CD4-positive, alpha-beta T cell treated with Interleukin-12 subunit alpha and Interleukin-12 subunit beta, for 1 hour (primary cell): Measurements from ENCODE around the gene SMTN.
"Not testable (repeated sequence)": the region's sequence is repeated elsewhere in the genome, so short reads cannot be mapped to it uniquely, and the experiment has no call there.

Experiments used
- DNase-seq: peaks from one replicate; pipeline ENCODE4 v3.0.0-alpha.2; 2020

SMTN gene

GRCh38 chr22:31106001-31106571 is 25.0 kb downstream of the SMTN start:
- DNase-seq, result no peak

- no peak for DNase-seq
These were observed 25.6 kb downstream of the SMTN start for GRCh38 chr22:31106731-31107177.

- DNase-seq, result peak; percentile 91
These were observed 26.2 kb downstream of the SMTN start, which contains the start of gene SELENOM for GRCh38 chr22:31107178-31107893. TSS of gene SELENOM (minus strand) at chr22:31107568. CDS start at chr22:31107505, 63 bp downstream.

DNA sequence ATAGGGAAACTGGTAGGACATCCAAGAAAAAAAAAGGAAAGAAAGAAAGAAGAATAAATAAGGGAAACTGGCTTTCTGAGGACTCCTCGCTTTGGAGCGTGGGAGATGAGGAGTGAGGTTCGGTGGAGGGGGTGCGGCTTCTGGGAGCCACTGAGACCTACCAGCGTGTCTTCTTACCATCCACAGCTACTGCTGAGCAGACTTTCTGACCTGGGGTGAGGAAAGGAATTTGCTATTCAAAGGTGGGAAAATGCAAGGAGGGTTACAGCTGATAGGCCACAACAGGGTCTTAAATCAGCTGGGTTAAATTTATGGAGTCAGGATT is 26.7 kb downstream of the SMTN start:
- DNase-seq, result no peak

GRCh38 chr22:31112547-31113091 is 31.5 kb downstream of the SMTN start:
- DNase-seq, result not testable (repeated sequence)

GRCh38 chr22:31118046-31118820 is 37.1 kb downstream of the SMTN start:
- no peak for DNase-seq

DNA sequence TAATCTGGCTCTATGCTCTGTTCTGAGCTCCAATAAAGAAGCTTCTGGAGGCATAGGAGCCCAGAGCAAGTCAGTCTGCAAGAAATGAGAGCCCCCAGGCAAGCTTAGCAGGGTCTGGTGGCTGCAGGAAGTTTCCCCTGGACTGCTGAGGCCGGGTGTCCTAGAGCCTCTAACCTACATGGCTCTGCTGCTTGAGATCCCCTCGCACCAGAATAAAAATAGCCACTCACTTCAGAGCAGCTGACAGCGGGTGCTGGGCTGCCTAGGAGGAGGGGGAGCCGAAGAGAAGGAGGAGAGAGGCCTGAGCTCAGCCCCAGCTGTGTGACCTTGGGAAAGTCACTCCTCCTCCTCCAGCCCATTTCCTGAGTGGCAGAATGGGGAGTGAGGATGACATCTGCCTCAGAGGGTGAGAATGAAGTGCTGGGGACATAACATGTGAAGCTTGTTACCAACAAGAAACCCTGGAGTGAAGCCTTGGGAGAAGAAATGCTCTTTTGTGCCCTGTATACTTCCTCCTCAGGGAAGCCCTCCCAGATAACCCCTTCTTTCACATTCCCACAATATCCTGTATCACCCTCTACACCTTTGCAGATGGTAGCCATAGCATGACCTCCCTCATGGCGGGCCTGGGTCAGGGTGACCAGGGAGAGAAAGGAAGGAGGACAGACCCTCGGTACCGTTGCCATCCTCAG is 38.1 kb downstream of the SMTN start:
- DNase-seq, result no peak

- no peak for DNase-seq
These were observed 39.1 kb downstream of the SMTN start for GRCh38 chr22:31120230-31120629.

DNA sequence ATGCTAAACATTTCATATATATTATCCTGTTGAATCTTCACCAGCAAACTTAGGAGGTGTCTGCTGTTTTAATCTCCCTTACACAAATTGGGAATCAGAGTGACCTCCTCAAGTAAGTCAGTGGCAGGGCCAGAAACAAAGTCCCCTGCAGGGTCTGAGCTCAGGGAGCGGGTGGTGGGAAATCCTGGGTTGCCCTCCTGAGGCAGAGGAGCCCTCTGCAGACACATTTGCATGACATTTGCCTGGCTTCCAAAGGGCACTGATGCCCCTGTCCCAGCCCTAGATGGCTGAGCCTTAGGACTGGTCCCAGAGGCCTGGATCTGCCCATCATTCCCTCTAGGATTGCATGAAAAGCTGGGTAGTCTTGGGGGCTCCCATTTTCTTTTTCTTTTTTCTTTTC is 39.5 kb downstream of the SMTN start:
- DNase-seq, result no peak

DNA sequence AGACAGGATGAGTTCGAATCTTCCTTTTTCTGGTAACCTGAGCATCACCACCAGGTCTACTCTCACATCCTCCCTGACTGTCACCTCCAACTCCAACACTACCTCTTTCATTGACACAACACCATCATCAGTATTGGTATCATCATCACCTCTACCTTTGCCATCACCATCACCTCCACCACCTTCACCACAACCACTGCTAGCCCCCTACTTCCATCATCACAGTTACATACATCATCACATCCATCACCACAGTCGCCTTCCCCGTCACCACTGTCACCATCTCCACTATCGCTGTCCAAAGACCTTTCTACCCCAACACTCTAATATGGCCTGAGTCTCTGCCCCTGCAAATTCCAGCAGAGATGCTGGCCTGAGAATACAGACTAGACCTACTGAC is 40.3 kb downstream of the SMTN start:
- DNase-seq, result no peak

GRCh38 chr22:31122196-31122531 is 41.0 kb downstream of the SMTN start:
- DNase-seq, result no peak

- DNase-seq, result no peak
These were observed 41.6 kb downstream of the SMTN start, which contains the start of gene INPP5J for GRCh38 chr22:31122532-31123291. TSS of gene INPP5J (plus strand) at chr22:31122966. CDS start at chr22:31123015, 49 bp downstream.

DNA sequence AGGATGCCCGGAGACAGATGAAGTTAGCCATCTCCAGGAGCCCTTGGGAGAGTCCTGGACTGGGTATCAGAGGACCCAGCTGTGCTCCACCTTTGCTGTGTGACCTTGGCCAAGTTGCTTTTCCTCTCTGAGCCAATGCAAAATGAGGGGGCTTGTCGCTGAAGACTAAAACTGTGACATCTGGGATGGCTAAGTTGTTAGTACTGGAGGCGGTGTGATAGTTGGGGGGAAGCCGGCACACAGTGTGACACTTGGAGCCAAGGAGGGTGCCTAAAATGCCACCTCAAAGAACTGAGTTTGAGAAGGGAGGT is 42.1 kb downstream of the SMTN start:
- no peak for DNase-seq

DNA sequence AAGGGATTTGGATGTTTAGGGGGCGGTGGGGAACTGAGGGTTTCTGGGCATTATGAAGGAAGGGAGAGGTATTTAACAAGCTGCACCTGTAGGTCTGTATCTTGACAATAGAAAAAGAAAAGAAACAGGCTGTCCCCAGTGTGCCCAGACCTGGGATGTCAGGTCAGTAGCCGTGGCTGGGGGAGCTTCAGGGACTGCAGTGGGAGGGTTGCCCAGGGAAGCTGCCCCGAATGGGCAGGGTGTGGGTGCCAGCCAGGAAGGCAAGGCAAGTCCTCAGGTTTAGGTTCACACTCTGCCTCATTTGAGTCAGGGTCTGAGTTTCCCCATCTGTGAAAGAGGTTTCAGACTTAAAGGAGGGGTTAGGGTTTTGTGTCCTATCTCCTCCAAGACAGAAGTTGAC is 43.2 kb downstream of the SMTN start:
- no peak for DNase-seq

- DNase-seq, result no peak
These were observed 43.8 kb downstream of the SMTN start for GRCh38 chr22:31124811-31125465.

DNA sequence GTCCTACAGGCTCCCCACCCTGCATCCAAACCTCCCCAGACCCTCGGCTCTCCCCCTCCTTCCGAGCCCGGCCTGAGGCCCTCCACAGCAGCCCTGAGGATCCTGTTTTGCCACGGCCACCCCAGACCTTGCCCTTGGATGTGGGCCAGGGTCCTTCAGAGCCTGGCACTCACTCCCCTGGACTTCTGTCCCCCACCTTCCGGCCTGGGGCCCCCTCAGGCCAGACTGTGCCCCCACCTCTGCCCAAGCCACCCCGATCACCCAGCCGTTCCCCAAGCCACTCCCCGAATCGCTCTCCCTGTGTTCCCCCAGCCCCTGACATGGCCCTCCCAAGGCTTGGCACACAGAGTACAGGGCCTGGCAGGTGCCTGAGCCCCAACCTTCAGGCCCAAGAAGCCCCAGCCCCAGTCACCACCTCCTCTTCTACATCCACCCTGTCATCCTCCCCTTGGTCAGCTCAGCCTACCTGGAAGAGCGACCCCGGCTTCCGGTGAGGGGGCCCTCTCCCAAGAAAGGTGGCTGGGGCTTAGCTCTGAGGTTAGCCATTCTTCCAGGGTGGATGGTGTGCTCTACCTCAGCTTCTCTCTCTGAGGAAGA is 44.5 kb downstream of the SMTN start:
- DNase-seq, result no peak

DNA sequence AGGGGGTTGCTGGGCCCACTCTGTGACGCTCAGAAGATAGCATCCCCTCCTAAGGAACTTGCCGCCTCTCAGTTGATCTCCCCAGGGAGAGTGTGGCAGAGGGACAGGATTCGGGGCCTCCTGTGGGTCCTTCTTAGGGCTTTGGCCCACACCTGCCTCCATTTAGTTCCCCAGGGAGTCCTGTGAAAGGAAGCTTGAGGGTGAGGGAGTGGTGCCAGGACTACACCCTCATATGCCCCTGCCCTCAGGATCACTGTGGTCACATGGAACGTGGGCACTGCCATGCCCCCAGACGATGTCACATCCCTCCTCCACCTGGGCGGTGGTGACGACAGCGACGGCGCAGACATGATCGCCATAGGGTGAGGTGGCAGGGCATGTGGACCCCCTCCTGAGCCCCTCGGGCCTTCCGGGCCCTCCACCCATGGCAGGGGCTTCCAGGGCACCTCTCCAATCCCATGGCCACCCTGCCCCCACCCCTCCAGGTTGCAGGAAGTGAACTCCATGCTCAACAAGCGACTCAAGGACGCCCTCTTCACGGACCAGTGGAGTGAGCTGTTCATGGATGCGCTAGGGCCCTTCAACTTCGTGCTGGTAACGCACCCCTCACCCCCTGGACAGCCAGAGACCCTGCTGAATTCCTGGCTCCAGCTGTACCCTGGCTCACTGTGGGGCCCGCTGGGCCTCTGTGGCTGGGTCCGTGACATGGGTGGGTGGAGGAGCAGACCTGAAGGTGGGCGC is 45.2 kb downstream of the SMTN start:
- no peak for DNase-seq

- no peak for DNase-seq
These were observed 45.7 kb downstream of the SMTN start for GRCh38 chr22:31126869-31127175.

GRCh38 chr22:31127181-31127772 is 46.2 kb downstream of the SMTN start:
- no peak for DNase-seq

- no peak for DNase-seq
These were observed 47.0 kb downstream of the SMTN start for GRCh38 chr22:31128156-31128555.

GRCh38 chr22:31130873-31131272 is 49.8 kb downstream of the SMTN start:
- no peak for DNase-seq
